Adrenal gland (tissue), 12 donors: Measurements from ENCODE around the gene NDUFV2. TPM values are rescaled to one million over a fixed set of nuclear protein-coding genes. Genes with fewer than 3 reads are reported as not detected.

ENCODE experiments used
- DNase-seq, 7 donors: peaks; one replicate each; pipeline ENCODE4 v3.0.0-alpha.2; 2019 to 2020
- H3K27ac ChIP-seq, 5 donors: fragments of 200-600 bp; sonication (generic) in 4 of 5; 1 replicate in 3 of 5; 2 replicates in 2 of 5; pipeline versions ENCODE4 v1.5.1 to v1.8.0; 2016 to 2020; ENCODE audit warnings: mild to moderate bottlenecking in 1 of 5
- H3K27me3 ChIP-seq: fragments of 200-600 bp; 2 replicates; pipeline ENCODE4 v1.8.0; 2021
- H3K36me3 ChIP-seq, 2 donors: fragments of 200-600 bp; replicated peaks in 1 of 2; 1 replicate in 1 of 2; 2 replicates in 1 of 2; pipeline versions ENCODE4 v1.5.1 to v1.8.0; 2018 to 2022
- H3K4me1 ChIP-seq, 2 donors: fragments of 200-600 bp; replicated peaks in 1 of 2; 1 replicate in 1 of 2; 2 replicates in 1 of 2; pipeline versions ENCODE4 v1.5.1 to v1.8.0; 2018 to 2021
- H3K4me3 ChIP-seq, 4 donors: fragments of 200-600 bp; sonication (generic) in 3 of 4; one replicate each; pipeline ENCODE4 v1.5.1; 2016 to 2018
- H3K9me3 ChIP-seq, 3 donors: fragments of 200-600 bp; sonication (generic) in 1 of 3; replicated peaks in 1 of 3; 1 replicate in 2 of 3; 2 replicates in 1 of 3; pipeline versions ENCODE4 v1.5.1 to v1.8.0; 2016 to 2021
- POLR2A ChIP-seq, 2 donors: fragments of 450-650 bp; IDR thresholded peaks; one replicate each; pipeline ENCODE4 v1.6.1; 2017; ENCODE audit warnings: antibody characterized with exemption in 2 of 2, mild to moderate bottlenecking in 2 of 2, moderate library complexity in 1 of 2
- WGBS, 4 donors: extraction: QIAGEN DNeasy Blood & Tissue Kit in 2 of 4; methylation state at CpG; one replicate each; pipeline versions ENCODE4 v1.1.5 to v1.1.7; 2013 to 2017; 5-methylcytosine and 5-hydroxymethylcytosine counted together
- intact Hi-C, 2 donors: fragments of 100-400 bp; cut with DNase I; formaldehyde crosslinking; loops; one replicate each; pipeline versions ENCODE4 v1.14.1 to v1.15.0; 2022 to 2023
- polyA plus RNA-seq, 3 donors: library from polyadenylated mRNA; stranded (reverse); fragments of 200-250 nt in 2 of 3; fragments of 350-450 nt in 1 of 3; fragmentation: Illumina TruSeq in 1 of 3; extraction: RNeasy Lipid Tissue Mini Kit (QIAGEN cat#74804) in 1 of 3; gene quantifications; one replicate each; pipeline ENCODE4 v1.2.3, GENCODE V29; 2013 to 2014
- total RNA-seq, 9 donors: library from RNA; depleted of rRNA in 4 of 9; stranded (reverse); fragments of >200 nt in 4 of 9; fragments of 120-200 nt in 1 of 9; fragmentation: NEBNext Ultra II Directional in 1 of 9; extraction: Animal tissue kit (Norgen Biotek cat#: 25700) in 1 of 9; gene quantifications; one replicate each; pipeline versions ENCODE4 v1.1.0 to v1.2.4, GENCODE V29; 2013 to 2023
- TF ChIP-seq, protein P1 (sequence below), 6 experiments: fragments of 450-650 bp in 4 of 6; fragments of 200-600 bp in 2 of 6; sonication (generic) in 1 of 6; IDR thresholded peaks; 1 replicate in 5 of 6; 2 replicates in 1 of 6; pipeline versions ENCODE4 v1.5.1 to v1.8.0; 2016 to 2021; ENCODE audit warnings: antibody characterized with exemption in 6 of 6, mild to moderate bottlenecking in 2 of 6, moderate library complexity in 1 of 6
- donor health status: healthy with polysubstance abuse.
- donor health status: Bipolar disorder and iron deficiency.
- donor health status: DM: yes; HTN: yes; CAD: no.
- donor health status: DM: no; HTN: no; CAD: no.
- donor health status: DM: no; HTN: no; CAD: no.
- donor health status: DM: yes; HTN: yes; CAD: no.

The NDUFV2 gene
- total and polyA plus RNA-seq, 12 donors: 130 to 569 (median 219) TPM

- WGBS, 4 donors: 54 to 77% (median 64%) methylated on average over 2 of the region's 2 CpGs
- no peaks in the 10 kb centered on the region for H3K27me3 ChIP-seq
- no peaks in the 10 kb centered on the region for H3K9me3 ChIP-seq
- H3K36me3 ChIP-seq: peaks cover 0 to 65% of the 10 kb centered on the region in 2 donors
- intact Hi-C loops: no loop called here
- H3K27ac ChIP-seq: no peak overlapping the region
- no peak for TF ChIP-seq POLR2A (IDR thresholded peaks at IDR 0.05)
- TF ChIP-seq, protein P1, sequence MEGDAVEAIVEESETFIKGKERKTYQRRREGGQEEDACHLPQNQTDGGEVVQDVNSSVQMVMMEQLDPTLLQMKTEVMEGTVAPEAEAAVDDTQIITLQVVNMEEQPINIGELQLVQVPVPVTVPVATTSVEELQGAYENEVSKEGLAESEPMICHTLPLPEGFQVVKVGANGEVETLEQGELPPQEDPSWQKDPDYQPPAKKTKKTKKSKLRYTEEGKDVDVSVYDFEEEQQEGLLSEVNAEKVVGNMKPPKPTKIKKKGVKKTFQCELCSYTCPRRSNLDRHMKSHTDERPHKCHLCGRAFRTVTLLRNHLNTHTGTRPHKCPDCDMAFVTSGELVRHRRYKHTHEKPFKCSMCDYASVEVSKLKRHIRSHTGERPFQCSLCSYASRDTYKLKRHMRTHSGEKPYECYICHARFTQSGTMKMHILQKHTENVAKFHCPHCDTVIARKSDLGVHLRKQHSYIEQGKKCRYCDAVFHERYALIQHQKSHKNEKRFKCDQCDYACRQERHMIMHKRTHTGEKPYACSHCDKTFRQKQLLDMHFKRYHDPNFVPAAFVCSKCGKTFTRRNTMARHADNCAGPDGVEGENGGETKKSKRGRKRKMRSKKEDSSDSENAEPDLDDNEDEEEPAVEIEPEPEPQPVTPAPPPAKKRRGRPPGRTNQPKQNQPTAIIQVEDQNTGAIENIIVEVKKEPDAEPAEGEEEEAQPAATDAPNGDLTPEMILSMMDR (IDR thresholded peaks at IDR 0.05): no peak
- DNase-seq: no peak
- H3K4me1 ChIP-seq: peaks cover 6 to 12% of the 10 kb centered on the region in 2 donors
- H3K4me3 ChIP-seq: no peak overlapping the region
Observed at GRCh38 chr18:9130806-9131205, 28.3 kb downstream of the NDUFV2 start.

- no peaks in the 10 kb centered on the region for H3K9me3 ChIP-seq
- WGBS, 4 donors: 95 to 99% (median 96%) methylated on average over 4 of the region's 4 CpGs
- peaks cover 6 to 12% of the 10 kb centered on the region in 2 donors for H3K4me1 ChIP-seq
- peaks cover 0 to 49% of the 10 kb centered on the region in 2 donors for H3K36me3 ChIP-seq
- intact Hi-C loops: no loop called here
- H3K27ac ChIP-seq: peak overlapping the region in 1 of 5 donors; percentile 6
- no peak for TF ChIP-seq POLR2A (IDR thresholded peaks at IDR 0.05)
- TF ChIP-seq, protein P1 (IDR thresholded peaks at IDR 0.05): no peak
- no peaks in the 10 kb centered on the region for H3K27me3 ChIP-seq
- no peak for DNase-seq
- H3K4me3 ChIP-seq: no peak overlapping the region
Observed at GRCh38 chr18:9132628-9133027, 30.1 kb downstream of the NDUFV2 start.

GRCh38 chr18:9133225-9133624 lies 30.7 kb downstream of the NDUFV2 start:
- H3K4me1 ChIP-seq: peaks cover 11 to 15% of the 10 kb centered on the region in 2 donors
- H3K27ac ChIP-seq: peak overlapping the region in 1 of 5 donors; percentile 6
- no peaks in the 10 kb centered on the region for H3K27me3 ChIP-seq
- H3K4me3 ChIP-seq: no peak overlapping the region
- no peak for DNase-seq
- 88 to 97% (median 91%) methylated on average over 2 of the region's 2 CpGs for WGBS, 4 donors
- H3K9me3 ChIP-seq: no peaks in the 10 kb centered on the region
- intact Hi-C loops: no loop called here
- peaks cover 0 to 43% of the 10 kb centered on the region in 2 donors for H3K36me3 ChIP-seq
- TF ChIP-seq POLR2A (IDR thresholded peaks at IDR 0.05): no peak
- TF ChIP-seq, protein P1 (IDR thresholded peaks at IDR 0.05): no peak

- Histone ChIP-seq H3K9me3 (no peaks in the 10 kb centered on the region), H3K27ac (peak overlapping the region; percentile 90 to 99 (median 99)), H3K4me3 (peak overlapping the region in 2 of 4 donors; percentile 62 to 80), H3K27me3 (no peaks in the 10 kb centered on the region), H3K36me3 (peaks cover 0 to 24% of the 10 kb centered on the region in 2 donors), H3K4me1 (peaks cover 20 to 36% of the 10 kb centered on the region in 2 donors)
- no peak for TF ChIP-seq POLR2A (IDR thresholded peaks at IDR 0.05)
- TF ChIP-seq, protein P1 (IDR thresholded peaks at IDR 0.05): no peak
- intact Hi-C loops: no loop called here
- 62 to 65% (median 63%) methylated on average over 12 of the region's 12 CpGs for whole genome bisulfite sequencing, 4 donors
- no peak for DNase-seq
Observed at GRCh38 chr18:9135081-9135911, 32.8 kb downstream of the NDUFV2 start.
